GM13976 (cell line): ENCODE measurements around the gene PPCS.

Experiments
- DNase-seq: peaks from one replicate; pipeline ENCODE4 v3.0.0; 2012; ENCODE audit warnings: low spot score
- CTCF ChIP-seq: IDR thresholded peaks from 2 replicates; pipeline ENCODE4 v1.5.1; 2012; ENCODE audit warnings: borderline replicate concordance, mild to moderate bottlenecking; ENCODE audit not compliant: insufficient read depth; ENCODE audit errors: extremely low read depth, missing control alignments, control extremely low read depth
- in situ Hi-C: fragments of 300-500 bp; cut with MboI; formaldehyde crosslinking; loops from one replicate; pipeline ENCODE4 v1.12.0; 2022; ENCODE audit warnings: low sequenced_read_pairs, mixed read lengths, inconsistent platforms; ENCODE audit not compliant: unreplicated experiment

Gene PPCS

GRCh38 chr1:42442662-42443061, 13.7 kb upstream of the PPCS start:
- no peak for TF ChIP-seq CTCF
- in situ Hi-C loops: no loop called here
- no peak for DNase-seq

GRCh38 chr1:42449256-42449655, 7.1 kb upstream of the PPCS start:
- no peak for TF ChIP-seq CTCF
- DNase-seq: no peak
- in situ Hi-C loops: no loop called here

- in situ Hi-C loops: no loop called here
- no peak for DNase-seq
- no peak for TF ChIP-seq CTCF
Observed at GRCh38 chr1:42450061-42450460, 6.3 kb upstream of the PPCS start.

- in situ Hi-C loops: no loop called here
- TF ChIP-seq CTCF: no peak
- no peak for DNase-seq
Observed at GRCh38 chr1:42453386-42453785, 3.0 kb upstream of the PPCS start.

GRCh38 chr1:42454403-42454802, 1.9 kb upstream of the PPCS start:
- TF ChIP-seq CTCF: no peak
- DNase-seq: no peak
- in situ Hi-C loops: no loop called here

GRCh38 chr1:42456754-42457089, 379 bp downstream of the PPCS start:
- DNase-seq: peak; percentile 78
- in situ Hi-C loops: no loop called here
- TF ChIP-seq CTCF: no peak

GRCh38 chr1:42461196-42461595, 4.9 kb downstream of the PPCS start:
- in situ Hi-C loops: no loop called here
- DNase-seq: no peak
- no peak for TF ChIP-seq CTCF
